MCF 10A (cell line): Measurements from ENCODE around the gene MFSD2A. TPM values are rescaled to one million over a fixed set of nuclear protein-coding genes. Genes with fewer than 3 reads are reported as not detected.

Experiments
- BruUV-seq: library from RNA; stranded (reverse); fragments of 400-500 nt; replicated peaks from 2 replicates; lab custom pipeline; 2021; lab: Mats Ljungman, UMichigan
- CTCF ChIA-PET: fragments of 300-600 bp; sonication (Branson Sonifier 250); formaldehyde crosslinking; extraction: SDS; loops from one replicate; lab custom pipeline; 2021; ENCODE audit warnings: antibody characterized with exemption, inconsistent platforms; lab: Yijun Ruan, JAX
- POLR2A ChIA-PET: fragments of 300-600, 350-650 bp; sonication (Branson Sonifier 250); formaldehyde crosslinking; extraction: SDS; loops from one replicate; lab custom pipeline; 2020; ENCODE audit warnings: antibody characterized with exemption, inconsistent platforms; lab: Yijun Ruan, JAX
- DNase-seq: peaks from one replicate; pipeline ENCODE4 v3.0.0-alpha.2; 2018; ENCODE audit not compliant: unreplicated experiment
- H3K27ac Mint-ChIP-seq: one replicate; pipeline ENCODE4 v1.8.0; 2022; ENCODE audit warnings: mild to moderate bottlenecking, low read depth, mixed read lengths; ENCODE audit not compliant: unreplicated experiment
- H3K27me3 Mint-ChIP-seq: one replicate; pipeline ENCODE4 v1.8.0; 2022; ENCODE audit warnings: mixed read lengths; ENCODE audit not compliant: insufficient read depth, unreplicated experiment
- H3K36me3 Mint-ChIP-seq: one replicate; pipeline ENCODE4 v1.8.0; 2022; ENCODE audit warnings: mild to moderate bottlenecking, moderate library complexity, mixed read lengths; ENCODE audit not compliant: insufficient read depth, unreplicated experiment
- H3K4me1 Mint-ChIP-seq: one replicate; pipeline ENCODE4 v1.8.0; 2022; ENCODE audit warnings: mixed read lengths; ENCODE audit not compliant: insufficient read depth, unreplicated experiment
- H3K4me3 Mint-ChIP-seq: one replicate; pipeline ENCODE4 v1.8.0; 2022; ENCODE audit warnings: mild to moderate bottlenecking, moderate library complexity, mixed read lengths; ENCODE audit not compliant: unreplicated experiment
- H3K9me3 Mint-ChIP-seq: one replicate; pipeline ENCODE4 v1.8.0; 2022; ENCODE audit warnings: mixed read lengths; ENCODE audit not compliant: unreplicated experiment
- CTCF ChIP-seq: fragments of 200-600 bp; IDR thresholded peaks from one replicate; pipeline ENCODE4 v1.8.0; 2022; ENCODE audit warnings: antibody characterized with exemption, mild to moderate bottlenecking; ENCODE audit not compliant: unreplicated experiment
- intact Hi-C: fragments of 100-400 bp; cut with micrococcal nuclease; formaldehyde crosslinking; loops from 2 replicates; pipeline ENCODE4 v1.14.1; 2022
- total RNA-seq: library from RNA; stranded (reverse); gene quantifications from 2 replicates; pipeline ENCODE4 v1.2.3, GENCODE V29; 2022

Gene MFSD2A
- total RNA-seq, 1 experiment from 2014 or later = 49.1 TPM

GRCh38 chr1:39938856-39939255 lies 16.1 kb upstream of the MFSD2A start:
- no peak overlapping the region for H3K4me3 Mint-ChIP-seq

GRCh38 chr1:39940253-39940652 lies 14.7 kb upstream of the MFSD2A start:
- Mint-ChIP-seq H3K4me3 (no peak overlapping the region), H3K9me3 (no peaks in the 10 kb centered on the region), H3K27ac (no peak overlapping the region), H3K4me1 (peaks cover 27% of the 10 kb centered on the region), H3K27me3 (no peaks in the 10 kb centered on the region), H3K36me3 (no peaks in the 10 kb centered on the region)
- no peak for TF ChIP-seq CTCF
- POLR2A ChIA-PET = interaction anchor here (1.4 to 1.6 kb wide), 3 partner anchors 11 to 92 kb away, joined by 3 to 5 read pairs (median 4); no protein-coding TSS in a partner anchor
- no TSS peak for BruUV-seq
- intact Hi-C loops = no loop called here
- DNase-seq = no peak
- CTCF ChIA-PET = interaction anchor here (1.4 kb wide), 1 partner anchor 29 kb away, joined by 4 read pairs; no protein-coding TSS in a partner anchor

More at GRCh38 chr1:39938856-39939255, 16.1 kb upstream of the MFSD2A start:
- no peak for TF ChIP-seq CTCF
- no peaks in the 10 kb centered on the region for H3K27me3 Mint-ChIP-seq
- no peaks in the 10 kb centered on the region for H3K36me3 Mint-ChIP-seq
- H3K4me1 Mint-ChIP-seq = peaks cover 28% of the 10 kb centered on the region
- H3K9me3 Mint-ChIP-seq = no peaks in the 10 kb centered on the region
- no TSS peak for BruUV-seq
- CTCF ChIA-PET = interaction anchor here (1.1 kb wide), 1 partner anchor 17 kb away, joined by 3 read pairs; no protein-coding TSS in a partner anchor
- intact Hi-C loops = no loop called here
- DNase-seq = no peak
- POLR2A ChIA-PET = interaction anchor here (1.5 kb wide), 1 partner anchor 12 kb away, joined by 3 read pairs; no protein-coding TSS in a partner anchor
- H3K27ac Mint-ChIP-seq = no peak overlapping the region

GRCh38 chr1:39940980-39941871 lies 13.7 kb upstream of the MFSD2A start:
- Mint-ChIP-seq H3K27ac (no peak overlapping the region), H3K4me3 (no peak overlapping the region), H3K9me3 (no peaks in the 10 kb centered on the region), H3K36me3 (no peaks in the 10 kb centered on the region), H3K4me1 (peaks cover 20% of the 10 kb centered on the region), H3K27me3 (no peaks in the 10 kb centered on the region)
- no peak for DNase-seq
- intact Hi-C loops = no loop called here
- no peak for TF ChIP-seq CTCF
- no TSS peak for BruUV-seq
- ChIA-PET CTCF (interaction anchor here (1.4 kb wide), 1 partner anchor 28 kb away, joined by 4 read pairs; no protein-coding TSS in a partner anchor), POLR2A (interaction anchor here (1.4 to 2.9 kb wide), 3 partner anchors 15 to 91 kb away, joined by 3 to 17 read pairs (median 5); no protein-coding TSS in a partner anchor)
